SK-N-SH treated with all-trans-retinoic acid at 6 μM for 48 hours (cell line): ENCODE measurements around the gene INAVA.

ENCODE experiments used
- ATAC-seq: fragments of 200-7000 bp; cut with Tn5 transposase; 3 replicates; pipeline ENCODE4 v1.9.1; 2020; ENCODE audit warnings: mild to moderate bottlenecking, moderate library complexity
- BACH2 ChIP-seq: fragments of 250-450 bp; sonication (Bioruptor Pico); IDR thresholded peaks from 2 replicates; pipeline ENCODE4 v1.9.0; 2021; ENCODE audit warnings: mild to moderate bottlenecking, borderline replicate concordance
- CREB5 ChIP-seq: fragments of 250-450 bp; sonication (Bioruptor Pico); IDR thresholded peaks from 2 replicates; pipeline ENCODE4 v1.5.1; 2020; ENCODE audit warnings: low read depth, mild to moderate bottlenecking, moderate library complexity
- CSDC2 ChIP-seq: fragments of 250-450 bp; sonication (Bioruptor Pico); IDR thresholded peaks from 2 replicates; pipeline ENCODE4 v1.5.0; 2020; ENCODE audit warnings: mild to moderate bottlenecking, moderate library complexity
- ESRRG ChIP-seq: fragments of 250-450 bp; sonication (Bioruptor Pico); IDR thresholded peaks from 2 replicates; pipeline ENCODE4 v1.6.1; 2021; ENCODE audit warnings: mild to moderate bottlenecking
- GLIS3 ChIP-seq: fragments of 250-450 bp; sonication (Bioruptor Pico); IDR thresholded peaks from 2 replicates; pipeline ENCODE4 v1.5.0; 2020; ENCODE audit warnings: mild to moderate bottlenecking, moderate library complexity
- ISL1 ChIP-seq: fragments of 250-450 bp; sonication (Bioruptor Pico); IDR thresholded peaks from 2 replicates; pipeline ENCODE4 v2.1.2; 2022; ENCODE audit warnings: mild to moderate bottlenecking, moderate library complexity
- OSR1 ChIP-seq: fragments of 250-450 bp; sonication (Bioruptor Pico); IDR thresholded peaks from 2 replicates; pipeline ENCODE4 v1.8.0; 2022; ENCODE audit warnings: moderate library complexity, mild to moderate bottlenecking, inconsistent platforms
- PATZ1 ChIP-seq: fragments of 250-450 bp; sonication (Bioruptor Pico); IDR thresholded peaks from 2 replicates; pipeline ENCODE4 v1.8.0; 2020; ENCODE audit warnings: mild to moderate bottlenecking, moderate library complexity, borderline replicate concordance
- PPARA ChIP-seq: fragments of 250-450 bp; sonication (Bioruptor Pico); IDR thresholded peaks from 2 replicates; pipeline ENCODE4 v1.5.0; 2020; ENCODE audit warnings: mild to moderate bottlenecking, borderline replicate concordance
- RARB ChIP-seq: fragments of 250-450 bp; sonication (Bioruptor Pico); IDR thresholded peaks from 2 replicates; pipeline ENCODE4 v1.8.0; 2021; ENCODE audit warnings: mild to moderate bottlenecking, moderate library complexity
- SNAI2 ChIP-seq: fragments of 250-450 bp; sonication (Bioruptor Pico); IDR thresholded peaks from 2 replicates; pipeline ENCODE4 v1.5.0; 2020; ENCODE audit warnings: mild to moderate bottlenecking, moderate library complexity
- TCF4 ChIP-seq: fragments of 250-450 bp; sonication (Bioruptor Pico); IDR thresholded peaks from 2 replicates; pipeline ENCODE4 v1.8.0; 2021; ENCODE audit warnings: mild to moderate bottlenecking, moderate library complexity, borderline replicate concordance
- TOX ChIP-seq: fragments of 250-450 bp; sonication (Bioruptor Pico); IDR thresholded peaks from 2 replicates; pipeline ENCODE4 v1.8.0; 2021; ENCODE audit warnings: mild to moderate bottlenecking, moderate library complexity, borderline replicate concordance
- ZC3H10 ChIP-seq: fragments of 250-450 bp; sonication (Bioruptor Pico); IDR thresholded peaks from 2 replicates; pipeline ENCODE4 v1.5.1; 2021; ENCODE audit warnings: mild to moderate bottlenecking, moderate library complexity
- ZFP3 ChIP-seq: fragments of 250-450 bp; sonication (Bioruptor Pico); IDR thresholded peaks from 2 replicates; pipeline ENCODE4 v1.5.0; 2020; ENCODE audit warnings: mild to moderate bottlenecking, moderate library complexity
- ZFP30 ChIP-seq: fragments of 450-650 bp; formaldehyde crosslinking; IDR thresholded peaks from 2 replicates; pipeline ENCODE4 v1.5.0; 2022; ENCODE audit warnings: mild to moderate bottlenecking, moderate library complexity
- ZNF565 ChIP-seq: fragments of 450-650 bp; formaldehyde crosslinking; conservative IDR thresholded peaks from 2 replicates; pipeline ENCODE4 v1.5.0; 2020; ENCODE audit warnings: low read depth, mild to moderate bottlenecking, moderate library complexity
- ZNF70 ChIP-seq: fragments of 450-650 bp; formaldehyde crosslinking; IDR thresholded peaks from 2 replicates; pipeline ENCODE4 v1.5.0; 2020; ENCODE audit warnings: mild to moderate bottlenecking, moderate library complexity
- ZNF8 ChIP-seq: fragments of 450-650 bp; formaldehyde crosslinking; IDR thresholded peaks from 2 replicates; pipeline ENCODE4 v1.5.0; 2020; ENCODE audit warnings: mild to moderate bottlenecking, moderate library complexity
- TF ChIP-seq, protein P1 (sequence below): fragments of 250-450 bp; sonication (Bioruptor Pico); IDR thresholded peaks from 2 replicates; pipeline ENCODE4 v1.5.1; 2021; ENCODE audit warnings: mild to moderate bottlenecking, moderate library complexity
- TF ChIP-seq, protein P2 (sequence below): fragments of 250-450 bp; sonication (Bioruptor Pico); IDR thresholded peaks from 2 replicates; pipeline ENCODE4 v1.8.0; 2021; ENCODE audit warnings: low read depth, mild to moderate bottlenecking, moderate library complexity, borderline replicate concordance

INAVA gene

DNA sequence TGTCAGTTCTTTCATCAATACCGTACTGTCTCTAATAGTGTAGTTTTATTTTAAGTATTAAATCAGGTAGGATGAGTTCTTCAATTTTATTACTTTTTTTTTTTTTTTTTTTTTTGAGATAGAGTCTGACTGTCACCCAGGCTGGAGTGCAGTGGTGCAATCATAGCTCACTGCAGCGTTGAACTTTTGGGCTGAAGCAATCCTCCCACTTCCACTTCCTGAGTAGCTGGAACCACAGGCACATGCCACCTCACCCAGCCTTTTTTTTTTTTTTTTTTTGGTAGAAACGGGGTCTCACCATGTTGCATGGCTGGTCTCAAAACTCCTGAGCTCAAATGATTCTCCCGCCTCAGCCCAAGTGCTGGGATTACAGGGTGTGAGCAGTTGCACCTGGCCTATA, 44.3 kb downstream of the INAVA start:
- ATAC-seq, result no peak
- TF ChIP-seq ZFP30 (no peak), RARB (CRISPR knock-in tag) (no peak)
- TF ChIP-seq, protein P1, sequence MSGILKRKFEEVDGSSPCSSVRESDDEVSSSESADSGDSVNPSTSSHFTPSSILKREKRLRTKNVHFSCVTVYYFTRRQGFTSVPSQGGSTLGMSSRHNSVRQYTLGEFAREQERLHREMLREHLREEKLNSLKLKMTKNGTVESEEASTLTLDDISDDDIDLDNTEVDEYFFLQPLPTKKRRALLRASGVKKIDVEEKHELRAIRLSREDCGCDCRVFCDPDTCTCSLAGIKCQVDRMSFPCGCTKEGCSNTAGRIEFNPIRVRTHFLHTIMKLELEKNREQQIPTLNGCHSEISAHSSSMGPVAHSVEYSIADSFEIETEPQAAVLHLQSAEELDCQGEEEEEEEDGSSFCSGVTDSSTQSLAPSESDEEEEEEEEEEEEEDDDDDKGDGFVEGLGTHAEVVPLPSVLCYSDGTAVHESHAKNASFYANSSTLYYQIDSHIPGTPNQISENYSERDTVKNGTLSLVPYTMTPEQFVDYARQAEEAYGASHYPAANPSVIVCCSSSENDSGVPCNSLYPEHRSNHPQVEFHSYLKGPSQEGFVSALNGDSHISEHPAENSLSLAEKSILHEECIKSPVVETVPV (CRISPR knock-in tag), result no peak

DNA sequence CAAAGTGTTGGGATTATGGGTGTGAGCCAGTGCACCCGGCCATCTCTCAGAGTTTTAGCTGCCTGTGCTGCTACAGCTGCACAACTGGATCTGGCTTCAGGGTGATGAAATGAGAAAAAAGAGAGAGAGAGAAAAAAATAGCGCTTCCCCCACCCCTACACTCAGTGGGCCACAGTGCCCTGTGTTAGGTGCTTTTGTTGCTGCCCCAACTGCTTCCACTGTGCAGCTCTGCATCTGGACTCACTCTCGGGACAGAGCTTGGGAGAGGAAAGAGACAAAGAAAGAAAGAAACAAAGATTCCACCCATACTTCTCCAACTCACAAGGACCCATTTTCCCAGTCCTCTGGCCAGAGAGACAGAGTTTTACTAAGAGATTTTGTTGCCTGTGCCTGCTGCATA, 50.4 kb downstream of the INAVA start:
- no peak for TF ChIP-seq PPARA
- no peak for TF ChIP-seq ISL1 (CRISPR knock-in tag)
- no peak for TF ChIP-seq OSR1 (CRISPR knock-in tag)
- no peak for TF ChIP-seq SNAI2 (CRISPR knock-in tag)
- no peak for TF ChIP-seq ZC3H10 (CRISPR knock-in tag)
- TF ChIP-seq ZNF8 (CRISPR knock-in tag), result no peak
- TF ChIP-seq, protein P2, sequence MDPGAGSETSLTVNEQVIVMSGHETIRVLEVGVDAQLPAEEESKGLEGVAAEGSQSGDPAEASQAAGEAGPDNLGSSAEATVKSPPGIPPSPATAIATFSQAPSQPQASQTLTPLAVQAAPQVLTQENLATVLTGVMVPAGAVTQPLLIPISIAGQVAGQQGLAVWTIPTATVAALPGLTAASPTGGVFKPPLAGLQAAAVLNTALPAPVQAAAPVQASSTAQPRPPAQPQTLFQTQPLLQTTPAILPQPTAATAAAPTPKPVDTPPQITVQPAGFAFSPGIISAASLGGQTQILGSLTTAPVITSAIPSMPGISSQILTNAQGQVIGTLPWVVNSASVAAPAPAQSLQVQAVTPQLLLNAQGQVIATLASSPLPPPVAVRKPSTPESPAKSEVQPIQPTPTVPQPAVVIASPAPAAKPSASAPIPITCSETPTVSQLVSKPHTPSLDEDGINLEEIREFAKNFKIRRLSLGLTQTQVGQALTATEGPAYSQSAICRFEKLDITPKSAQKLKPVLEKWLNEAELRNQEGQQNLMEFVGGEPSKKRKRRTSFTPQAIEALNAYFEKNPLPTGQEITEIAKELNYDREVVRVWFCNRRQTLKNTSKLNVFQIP (CRISPR knock-in tag), result no peak
- no peak for TF ChIP-seq ZNF565 (CRISPR knock-in tag)
- no peak for TF ChIP-seq CREB5 (CRISPR knock-in tag)
- no peak for TF ChIP-seq ESRRG (CRISPR knock-in tag)
- no peak for TF ChIP-seq TOX (CRISPR knock-in tag)
- no peak for TF ChIP-seq GLIS3 (CRISPR knock-in tag)
- TF ChIP-seq PATZ1, result no peak
- TF ChIP-seq ZNF70 (CRISPR knock-in tag), result no peak
- TF ChIP-seq TCF4 (CRISPR knock-in tag), result no peak
- no peak for TF ChIP-seq ZFP30
- no peak for TF ChIP-seq RARB (CRISPR knock-in tag)
- no peak for ATAC-seq

GRCh38 chr1:200947059-200947566, 52.4 kb downstream of the INAVA start:
- no peak for ATAC-seq
- TF ChIP-seq CREB5 (CRISPR knock-in tag), result no peak
- no peak for TF ChIP-seq SNAI2 (CRISPR knock-in tag)
- TF ChIP-seq ZFP30, result 0 out of 2 replicates have a peak, but pooled peaks have one; percentile 39

DNA sequence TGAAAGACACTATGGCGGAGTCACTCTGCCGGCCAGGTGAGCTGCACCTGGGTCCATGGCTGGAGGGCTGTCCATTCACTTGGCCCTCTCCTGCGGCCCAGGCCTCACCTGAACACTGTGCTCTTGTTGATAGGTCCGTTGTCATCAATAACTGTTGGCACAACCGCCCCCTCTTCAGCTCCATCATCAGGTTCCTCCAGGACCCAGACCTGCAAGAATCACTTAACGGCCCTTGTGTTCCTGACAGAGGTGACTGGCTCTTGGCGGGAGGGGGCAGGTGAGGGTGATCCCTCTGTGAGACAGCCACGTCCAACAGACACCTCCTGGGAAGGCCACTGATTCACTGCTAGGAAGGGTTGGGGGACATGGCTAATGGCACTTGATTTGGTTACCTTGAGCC, 54.9 kb downstream of the INAVA start:
- no peak for ATAC-seq
- TF ChIP-seq PPARA, result no peak

DNA sequence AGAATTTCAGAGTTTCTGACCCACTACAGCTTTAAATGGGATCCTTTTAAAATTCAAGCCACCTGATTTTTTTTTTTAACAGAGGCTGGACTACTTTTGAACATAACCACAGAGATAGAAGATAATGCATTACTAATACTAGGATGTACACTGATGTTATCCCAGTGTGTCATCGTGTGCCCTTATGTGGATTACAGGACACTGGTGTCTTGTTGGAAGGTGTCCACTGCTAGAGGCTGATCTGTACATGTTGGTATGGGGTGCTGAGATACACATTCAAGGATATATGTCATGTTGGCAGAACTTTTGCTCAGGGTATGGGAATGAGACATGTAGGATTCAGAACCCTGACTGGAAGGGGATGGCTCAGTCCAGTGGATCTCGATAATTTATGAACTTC, 56.3 kb downstream of the INAVA start:
- no peak for ATAC-seq
- TF ChIP-seq TCF4 (CRISPR knock-in tag) (no peak), RARB (CRISPR knock-in tag) (no peak), ZC3H10 (CRISPR knock-in tag) (no peak), CSDC2 (no peak), ZFP3 (no peak), BACH2 (CRISPR knock-in tag) (no peak), ZNF70 (CRISPR knock-in tag) (no peak), ZFP30 (no peak), PATZ1 (no peak), GLIS3 (CRISPR knock-in tag) (no peak), ESRRG (CRISPR knock-in tag) (no peak), PPARA (no peak), ISL1 (CRISPR knock-in tag) (no peak)
- TF ChIP-seq, protein P1 (CRISPR knock-in tag), result no peak
